AML-193 (cell line): ENCODE measurements around the gene KCNMA1.
A peak's percentile ranks its signal among the peaks of the same experiment; 100 is the strongest.

ENCODE experiments used
- DNase-seq, 2 experiments: peaks; one replicate each; lab custom pipeline; 2025; lab: John Stamatoyannopoulos, UW

KCNMA1 gene

GRCh38 chr10:77179015-77179695, 458.5 kb downstream of the KCNMA1 start:
- DNase-seq: no peak

DNA sequence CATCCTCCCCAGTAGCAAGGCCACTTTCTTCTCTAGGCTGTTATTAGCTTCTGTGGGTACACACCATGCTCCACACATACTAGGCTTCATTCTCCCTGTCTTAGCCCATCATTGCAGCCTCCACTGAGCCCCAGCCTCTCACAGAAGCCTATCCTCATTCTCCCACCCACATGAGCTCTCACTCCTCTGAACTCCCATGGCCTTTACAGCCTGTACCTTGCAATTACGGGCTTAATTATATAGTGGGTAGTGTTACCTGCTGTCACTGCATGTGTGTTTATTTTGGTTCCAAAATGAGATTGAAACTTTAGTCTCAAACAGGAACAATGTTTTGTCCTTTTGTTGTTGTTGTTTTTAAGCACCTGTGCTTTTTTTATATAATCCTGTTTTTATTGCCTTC, 460.0 kb downstream of the KCNMA1 start:
- no peak for DNase-seq

- DNase-seq: no peak
These were observed 460.4 kb downstream of the KCNMA1 start for GRCh38 chr10:77177161-77177560.

- DNase-seq: no peak
These were observed 461.4 kb downstream of the KCNMA1 start for GRCh38 chr10:77176232-77176631.

DNA sequence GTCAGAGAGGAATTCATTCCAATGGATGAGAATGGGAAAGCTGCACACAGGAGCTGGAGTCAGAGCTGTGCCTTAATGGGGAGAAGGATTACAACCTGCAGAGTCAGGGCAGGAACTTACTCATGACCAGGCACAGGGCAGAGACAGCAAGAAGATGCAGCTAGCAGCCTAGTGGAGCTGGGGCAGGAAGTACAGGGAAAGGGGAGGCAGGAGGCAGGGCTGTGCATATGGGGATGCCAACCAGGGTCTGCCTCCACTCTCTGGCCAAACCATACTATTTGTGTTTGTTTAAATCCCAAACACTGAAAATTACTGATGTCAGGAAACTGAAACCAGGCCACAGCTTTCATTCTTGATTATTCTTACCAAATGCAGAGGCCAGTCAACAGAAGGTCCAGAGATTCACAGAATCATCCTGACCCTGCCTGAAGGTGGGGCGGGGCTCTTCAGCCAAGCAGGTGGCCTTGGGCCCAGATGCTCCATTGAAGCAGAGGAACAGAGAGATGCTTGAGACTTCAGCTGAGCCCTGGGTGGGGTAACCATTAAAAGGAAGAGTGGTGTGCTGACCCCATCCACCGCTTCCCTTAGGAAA, 461.9 kb downstream of the KCNMA1 start:
- DNase-seq: no peak

- peak; percentile 27 to 59 for DNase-seq
These were observed 463.8 kb downstream of the KCNMA1 start for GRCh38 chr10:77173615-77174461.

DNA sequence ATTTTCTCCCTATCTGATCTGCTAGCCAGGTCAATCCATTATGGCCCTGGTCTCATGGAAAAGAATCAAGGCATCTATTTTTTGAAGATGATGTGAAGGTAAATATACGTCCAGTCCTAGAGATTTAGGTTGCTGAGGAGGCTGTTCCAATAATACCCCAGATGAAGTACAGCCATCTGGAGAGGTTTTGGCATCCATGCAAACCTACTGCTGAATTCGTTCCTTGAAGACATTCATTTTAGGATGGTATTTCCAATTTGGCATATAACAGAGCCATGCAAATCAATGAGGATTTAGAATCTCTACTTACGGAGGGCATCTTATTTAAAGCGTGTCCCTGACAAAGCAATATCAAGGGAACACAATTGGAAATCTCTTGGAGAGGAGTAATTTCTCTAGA, 465.5 kb downstream of the KCNMA1 start:
- no peak for DNase-seq

- DNase-seq: no peak
These were observed 468.7 kb downstream of the KCNMA1 start for GRCh38 chr10:77168861-77169260.

GRCh38 chr10:77168161-77168560, 469.4 kb downstream of the KCNMA1 start:
- no peak for DNase-seq

DNA sequence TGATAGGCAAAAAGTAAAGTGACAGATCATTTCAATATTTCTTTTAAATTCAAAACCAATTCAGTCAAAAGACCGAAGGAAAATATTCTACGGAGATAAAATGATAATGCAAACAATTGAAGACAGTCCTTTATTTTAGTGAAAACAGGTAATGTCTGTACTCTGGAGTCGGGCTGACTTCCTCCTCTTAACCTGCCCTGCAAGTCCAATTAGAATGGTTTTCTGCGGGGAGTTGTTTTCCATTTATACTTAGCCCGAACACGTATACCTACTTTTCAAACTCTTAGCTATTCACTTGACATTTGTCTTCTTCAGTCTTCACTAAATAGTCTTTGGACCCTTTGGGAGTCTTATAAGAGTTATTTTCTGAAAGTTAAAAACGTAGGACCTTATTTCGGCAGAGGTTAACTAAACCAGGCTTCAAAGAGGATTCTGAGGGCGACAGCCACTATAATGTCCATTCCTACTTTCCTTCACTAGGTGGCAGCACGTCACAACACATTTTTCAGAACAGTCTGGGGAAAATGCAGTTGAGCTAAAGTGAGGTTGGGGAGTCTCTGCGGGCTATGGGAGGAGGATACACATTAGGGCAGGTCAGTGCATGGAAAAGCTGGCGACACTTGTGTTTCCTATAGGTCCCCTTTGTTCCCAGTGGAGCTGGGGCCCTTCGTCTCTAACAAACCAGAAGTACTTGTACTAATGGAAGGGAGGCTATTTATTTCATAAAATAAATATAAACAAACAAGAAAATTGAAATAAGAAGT, 472.0 kb downstream of the KCNMA1 start:
- DNase-seq: peak; percentile 18 to 51

DNA sequence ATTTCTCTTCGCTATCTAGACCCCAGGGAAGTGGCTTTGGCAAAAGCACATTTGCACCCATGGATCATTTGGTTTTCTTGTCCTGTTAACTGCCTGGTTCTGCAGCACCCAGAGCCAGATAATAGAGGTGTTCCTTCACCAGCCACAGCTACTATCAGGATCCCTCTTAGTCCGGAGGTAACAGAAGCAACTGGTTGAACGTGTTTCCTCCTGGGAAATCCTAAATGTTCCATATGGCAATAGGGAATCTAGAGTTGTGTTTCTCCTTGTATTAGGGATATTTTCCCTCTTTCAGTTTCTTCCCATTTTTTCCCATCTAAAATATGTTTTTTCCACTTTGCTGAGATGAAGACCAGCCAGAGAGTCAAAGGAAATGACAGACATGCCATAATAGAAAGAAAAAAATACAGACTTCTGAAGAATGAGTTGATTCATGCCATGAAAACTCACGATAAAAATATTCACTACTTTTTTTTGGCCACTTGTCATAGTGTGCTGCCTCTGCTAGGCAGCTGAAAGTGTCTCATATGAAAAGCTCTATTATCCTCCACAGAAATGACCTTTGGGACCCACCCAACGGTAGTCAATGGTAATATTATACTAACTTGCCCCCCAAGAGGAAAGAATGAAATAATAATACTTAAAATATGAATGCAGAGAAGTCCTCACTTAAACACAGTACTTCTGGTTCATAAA, 472.8 kb downstream of the KCNMA1 start:
- no peak for DNase-seq

- no peak for DNase-seq
These were observed 473.8 kb downstream of the KCNMA1 start for GRCh38 chr10:77163670-77164348.

DNA sequence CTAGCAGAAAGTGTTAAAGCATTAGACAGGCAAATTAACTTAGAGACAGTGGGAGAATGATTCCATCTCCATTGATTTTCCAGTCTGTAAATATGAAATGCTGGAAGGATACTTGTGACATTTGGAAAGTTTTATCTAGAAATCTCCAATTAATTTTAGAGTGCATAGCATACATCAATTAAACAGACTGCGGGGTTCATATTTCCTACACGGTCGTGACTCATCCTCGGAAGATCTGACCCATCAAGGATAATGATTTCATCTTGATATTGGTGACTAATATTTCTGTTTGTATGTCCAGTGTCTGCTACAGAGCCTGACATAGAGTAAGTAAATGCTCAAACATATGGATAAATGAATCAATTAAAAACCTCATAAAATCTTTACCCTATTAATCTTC, 474.9 kb downstream of the KCNMA1 start:
- no peak for DNase-seq

DNA sequence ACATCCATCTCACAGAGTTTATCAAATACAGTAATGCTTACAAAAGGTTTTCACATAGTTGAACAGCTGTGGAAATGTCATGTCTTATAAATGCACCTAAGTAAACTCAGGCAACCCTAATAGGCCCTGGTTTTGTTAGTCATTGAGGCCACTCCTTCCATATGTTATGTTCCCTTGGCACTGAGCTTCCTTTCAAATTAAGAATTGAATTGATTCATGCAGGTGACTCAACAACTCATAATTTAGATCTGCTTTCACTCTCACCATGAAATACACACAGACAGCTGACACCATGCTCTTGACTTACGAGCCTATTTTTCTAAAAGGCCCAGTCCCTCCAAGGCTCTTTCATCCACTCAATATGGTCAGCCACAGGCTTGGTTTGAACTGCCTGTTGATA, 476.9 kb downstream of the KCNMA1 start:
- DNase-seq: no peak

GRCh38 chr10:77159538-77160110, 478.0 kb downstream of the KCNMA1 start:
- DNase-seq: no peak

DNA sequence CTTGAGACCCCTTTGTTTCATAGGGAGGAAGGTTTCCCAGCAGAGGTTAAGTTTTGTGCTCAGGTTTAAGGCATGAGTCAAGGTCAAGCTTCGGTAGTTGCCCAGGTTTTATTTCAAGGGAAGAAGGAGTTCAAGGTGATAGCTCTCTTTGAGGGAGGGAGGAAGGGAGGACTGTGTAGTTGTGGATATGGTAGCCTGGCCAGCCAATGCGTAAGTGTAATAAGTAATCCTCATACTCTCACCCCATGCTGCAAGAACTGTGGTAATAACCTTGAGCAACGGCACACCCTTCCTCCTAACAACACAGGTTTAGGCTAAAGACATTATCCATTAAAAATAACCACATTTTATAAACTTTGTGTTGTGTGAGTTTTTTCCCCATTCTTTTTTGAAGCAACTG, 478.9 kb downstream of the KCNMA1 start:
- DNase-seq: no peak

- DNase-seq: no peak
These were observed 480.2 kb downstream of the KCNMA1 start for GRCh38 chr10:77157248-77158019.

DNA sequence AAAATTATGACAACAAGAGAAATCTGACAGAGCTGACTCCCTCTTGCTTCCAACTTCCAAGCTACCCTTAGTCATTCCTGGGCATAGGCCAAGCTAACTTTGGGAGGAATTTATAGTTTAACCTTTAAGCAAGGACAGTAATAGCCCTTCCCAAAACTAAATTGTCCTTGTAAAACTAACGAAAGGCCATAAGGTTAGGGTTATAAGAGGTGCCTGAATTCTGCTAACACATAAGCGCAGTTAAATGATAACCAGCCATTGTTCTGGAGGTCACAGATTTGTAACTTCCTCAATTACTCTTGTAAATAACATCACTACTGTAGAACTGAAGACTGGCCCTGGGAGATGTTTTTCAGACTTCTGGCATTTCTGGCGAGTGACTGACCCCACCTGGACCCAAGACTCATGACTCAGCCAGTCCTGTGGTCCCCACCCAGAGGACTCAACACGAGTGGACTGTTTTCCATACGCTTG, 481.2 kb downstream of the KCNMA1 start:
- DNase-seq: no peak

- DNase-seq: no peak
These were observed 485.4 kb downstream of the KCNMA1 start for GRCh38 chr10:77152256-77152655.

DNA sequence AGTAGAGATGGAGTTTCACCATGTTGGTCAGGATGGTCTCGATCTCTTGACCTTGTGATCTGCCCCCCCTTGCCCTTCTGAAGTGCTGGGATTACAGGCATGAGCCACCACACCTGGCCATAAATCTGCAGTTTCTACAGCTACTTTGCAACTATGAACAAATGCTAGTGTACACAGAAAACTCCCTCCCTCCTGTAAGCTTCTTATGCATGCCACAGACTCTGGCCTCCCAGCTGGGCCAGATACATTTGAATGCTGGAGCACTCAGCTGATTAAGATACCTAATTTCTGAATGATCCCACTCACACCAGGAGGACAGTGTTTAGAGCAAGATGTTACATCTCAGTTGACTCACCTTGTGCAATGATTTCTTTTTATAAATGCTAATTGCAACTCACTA, 486.2 kb downstream of the KCNMA1 start:
- no peak for DNase-seq
